ENCODE data around the gene DNAH5. TPM values are rescaled to one million over a fixed set of nuclear protein-coding genes. Genes with fewer than 3 reads are reported as not detected.
A peak's percentile ranks its signal among the peaks of the same experiment; 100 is the strongest.

Gene DNAH5
- total RNA-seq, 1 donor from 2014 or later, result 2.7 TPM

DNA sequence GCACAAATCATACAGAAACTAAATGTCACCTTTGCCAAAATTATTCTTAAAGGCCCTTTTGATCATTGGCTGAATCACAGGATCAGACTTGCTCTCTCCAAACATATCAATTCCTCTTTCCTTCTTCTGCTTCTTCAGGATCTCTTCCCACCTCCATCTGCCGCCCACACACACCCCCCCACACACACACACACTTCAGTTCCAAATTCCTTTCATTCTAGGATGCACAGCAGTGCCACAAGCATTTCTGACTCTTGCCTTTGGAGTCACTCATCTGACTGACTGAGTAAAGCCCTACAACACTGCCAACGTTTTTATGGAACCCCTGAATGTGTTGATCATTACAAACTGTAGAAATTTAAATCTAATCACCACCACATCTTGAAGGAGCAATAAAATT is 22.9 kb downstream of the DNAH5 start:
- peak; percentile 29 for DNase-seq (ENCODE audit: low read depth)
- Histone ChIP-seq H3K4me3 (ENCODE audit: low read depth, low read length) (no peak overlapping the region), H3K36me3 (ENCODE audit: control insufficient read depth, insufficient read depth, low read length) (no peaks in the 10 kb centered on the region), H3K27me3 (ENCODE audit: control insufficient read depth, insufficient read depth, low read length) (no peaks in the 10 kb centered on the region)
- TF ChIP-seq, protein P1, sequence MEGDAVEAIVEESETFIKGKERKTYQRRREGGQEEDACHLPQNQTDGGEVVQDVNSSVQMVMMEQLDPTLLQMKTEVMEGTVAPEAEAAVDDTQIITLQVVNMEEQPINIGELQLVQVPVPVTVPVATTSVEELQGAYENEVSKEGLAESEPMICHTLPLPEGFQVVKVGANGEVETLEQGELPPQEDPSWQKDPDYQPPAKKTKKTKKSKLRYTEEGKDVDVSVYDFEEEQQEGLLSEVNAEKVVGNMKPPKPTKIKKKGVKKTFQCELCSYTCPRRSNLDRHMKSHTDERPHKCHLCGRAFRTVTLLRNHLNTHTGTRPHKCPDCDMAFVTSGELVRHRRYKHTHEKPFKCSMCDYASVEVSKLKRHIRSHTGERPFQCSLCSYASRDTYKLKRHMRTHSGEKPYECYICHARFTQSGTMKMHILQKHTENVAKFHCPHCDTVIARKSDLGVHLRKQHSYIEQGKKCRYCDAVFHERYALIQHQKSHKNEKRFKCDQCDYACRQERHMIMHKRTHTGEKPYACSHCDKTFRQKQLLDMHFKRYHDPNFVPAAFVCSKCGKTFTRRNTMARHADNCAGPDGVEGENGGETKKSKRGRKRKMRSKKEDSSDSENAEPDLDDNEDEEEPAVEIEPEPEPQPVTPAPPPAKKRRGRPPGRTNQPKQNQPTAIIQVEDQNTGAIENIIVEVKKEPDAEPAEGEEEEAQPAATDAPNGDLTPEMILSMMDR (IDR thresholded peaks at IDR 0.05; ENCODE audit: insufficient read depth, low read length, poor library complexity, severe bottlenecking), result no peak

- TF ChIP-seq, protein P1 (IDR thresholded peaks at IDR 0.05; ENCODE audit: insufficient read depth, low read length, poor library complexity, severe bottlenecking), result no peak
- DNase-seq (ENCODE audit: low read depth), result no peak
- no peak overlapping the region for H3K4me3 ChIP-seq (ENCODE audit: low read depth, low read length)
- H3K27me3 ChIP-seq (ENCODE audit: control insufficient read depth, insufficient read depth, low read length), result no peaks in the 10 kb centered on the region
- H3K36me3 ChIP-seq (ENCODE audit: control insufficient read depth, insufficient read depth, low read length), result no peaks in the 10 kb centered on the region
Observed at GRCh38 chr5:13919786-13920185, 24.7 kb downstream of the DNAH5 start.

GRCh38 chr5:13919087-13919486 is 25.4 kb downstream of the DNAH5 start:
- H3K36me3 ChIP-seq (ENCODE audit: control insufficient read depth, insufficient read depth, low read length), result no peaks in the 10 kb centered on the region
- no peaks in the 10 kb centered on the region for H3K27me3 ChIP-seq (ENCODE audit: control insufficient read depth, insufficient read depth, low read length)
- no peak for DNase-seq (ENCODE audit: low read depth)
- H3K4me3 ChIP-seq (ENCODE audit: low read depth, low read length), result no peak overlapping the region
- TF ChIP-seq, protein P1 (IDR thresholded peaks at IDR 0.05; ENCODE audit: insufficient read depth, low read length, poor library complexity, severe bottlenecking), result no peak

DNA sequence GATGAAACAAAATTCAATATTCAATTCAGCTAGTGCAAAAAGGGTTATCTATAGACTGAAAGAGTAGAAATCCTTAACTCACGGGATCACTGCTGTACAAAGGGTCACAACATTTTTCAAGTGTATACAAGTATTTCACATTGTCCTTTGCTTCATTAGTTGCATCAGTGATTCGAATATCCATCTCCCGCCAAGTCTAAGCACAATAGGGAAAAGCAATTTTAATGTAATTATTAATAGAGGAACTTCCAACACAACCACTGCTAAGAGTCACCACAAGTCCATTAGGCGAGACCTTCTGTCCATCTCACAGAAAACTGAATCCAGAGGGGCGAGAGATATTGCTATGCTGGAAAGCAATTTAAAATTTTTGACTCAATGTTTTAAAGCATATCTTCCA is 27.4 kb downstream of the DNAH5 start:
- Histone ChIP-seq H3K36me3 (ENCODE audit: control insufficient read depth, insufficient read depth, low read length) (no peaks in the 10 kb centered on the region), H3K27me3 (ENCODE audit: control insufficient read depth, insufficient read depth, low read length) (no peaks in the 10 kb centered on the region), H3K4me3 (ENCODE audit: low read depth, low read length) (no peak overlapping the region)
- no peak for DNase-seq (ENCODE audit: low read depth)
- TF ChIP-seq, protein P1 (IDR thresholded peaks at IDR 0.05; ENCODE audit: insufficient read depth, low read length, poor library complexity, severe bottlenecking), result no peak

- Histone ChIP-seq H3K36me3 (ENCODE audit: control insufficient read depth, insufficient read depth, low read length) (no peaks in the 10 kb centered on the region), H3K4me3 (ENCODE audit: low read depth, low read length) (no peak overlapping the region), H3K27me3 (ENCODE audit: control insufficient read depth, insufficient read depth, low read length) (no peaks in the 10 kb centered on the region)
- DNase-seq (ENCODE audit: low read depth), result no peak
- TF ChIP-seq, protein P1 (IDR thresholded peaks at IDR 0.05; ENCODE audit: insufficient read depth, low read length, poor library complexity, severe bottlenecking), result no peak
Observed at GRCh38 chr5:13913962-13914361, 30.5 kb downstream of the DNAH5 start.

DNA sequence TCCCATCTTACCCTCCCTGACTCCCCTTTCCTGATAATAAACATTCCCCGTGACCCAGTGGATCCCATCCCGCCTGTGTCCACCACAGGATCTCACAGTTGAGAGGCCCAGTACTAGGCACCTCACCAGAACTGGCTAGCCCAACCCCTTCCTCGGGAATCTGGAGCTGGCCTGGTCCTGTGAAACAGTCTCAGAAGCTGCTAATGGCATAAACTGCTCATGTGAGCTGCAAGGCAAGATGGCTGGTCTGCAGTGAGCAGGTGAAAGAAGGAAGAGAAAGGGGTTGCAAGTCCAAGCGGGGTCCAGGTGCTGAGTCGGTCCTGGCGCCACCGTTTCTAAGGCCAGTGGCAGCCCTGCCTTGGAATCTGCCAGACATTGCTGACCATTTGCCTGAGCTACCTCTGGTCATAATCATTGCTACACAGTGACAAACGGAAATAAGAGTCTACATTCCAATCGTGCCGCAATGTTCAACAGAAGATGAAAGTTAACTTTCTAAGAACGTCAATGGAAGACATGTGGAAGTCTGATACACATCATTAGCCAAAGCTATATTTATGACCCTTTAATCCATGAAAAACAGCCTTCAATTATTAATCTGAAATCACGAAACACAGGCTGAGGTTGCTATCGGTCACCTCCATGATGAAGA is 33.7 kb downstream of the DNAH5 start:
- DNase-seq (ENCODE audit: low read depth), result peak; percentile 9

More for the DNA sequence above, 33.7 kb downstream of the DNAH5 start:
- H3K36me3 ChIP-seq (ENCODE audit: control insufficient read depth, insufficient read depth, low read length), result no peaks in the 10 kb centered on the region
- TF ChIP-seq, protein P1 (IDR thresholded peaks at IDR 0.05; ENCODE audit: insufficient read depth, low read length, poor library complexity, severe bottlenecking), result no peak
- no peak overlapping the region for H3K4me3 ChIP-seq (ENCODE audit: low read depth, low read length)
- no peaks in the 10 kb centered on the region for H3K27me3 ChIP-seq (ENCODE audit: control insufficient read depth, insufficient read depth, low read length)
